HUES48 (cell line): Measurements from ENCODE around the gene RTCB.

ENCODE experiments used
- H3K27ac ChIP-seq: one replicate; pipeline ENCODE4 v1.7.0; 2013; ENCODE audit warnings: low read depth, low read length, inconsistent platforms
- H3K27me3 ChIP-seq: 2 replicates; pipeline ENCODE4 v1.6.1; 2013; ENCODE audit warnings: mild to moderate bottlenecking, low read length; ENCODE audit not compliant: control insufficient read depth, insufficient read depth
- H3K36me3 ChIP-seq: 2 replicates; pipeline ENCODE4 v1.6.1; 2013; ENCODE audit warnings: low read length; ENCODE audit not compliant: control insufficient read depth, insufficient read depth
- H3K4me1 ChIP-seq: 2 replicates; pipeline ENCODE4 v1.6.1; 2013; ENCODE audit warnings: mild to moderate bottlenecking, low read length; ENCODE audit not compliant: control insufficient read depth, insufficient read depth
- H3K4me3 ChIP-seq: 2 replicates; pipeline ENCODE4 v1.5.1; 2013; ENCODE audit warnings: mild to moderate bottlenecking, low read depth, low read length
- H3K9ac ChIP-seq: 2 replicates; pipeline ENCODE4 v1.6.1; 2013; ENCODE audit warnings: mild to moderate bottlenecking, low read depth, low read length, moderate library complexity
- H3K9me3 ChIP-seq: 2 replicates; pipeline ENCODE4 v1.6.1; 2013; ENCODE audit warnings: low read length; ENCODE audit not compliant: control insufficient read depth, insufficient read depth

RTCB gene

GRCh38 chr22:32340411-32340810, 71.6 kb downstream of the RTCB start:
- H3K9ac ChIP-seq: no peak overlapping the region
- H3K36me3 ChIP-seq: no peaks in the 10 kb centered on the region
- no peaks in the 10 kb centered on the region for H3K9me3 ChIP-seq
- H3K27ac ChIP-seq: no peak overlapping the region
- peaks cover 11% of the 10 kb centered on the region for H3K4me1 ChIP-seq
- H3K4me3 ChIP-seq: no peak overlapping the region
- no peaks in the 10 kb centered on the region; the same call in none of the 2 replicates for H3K27me3 ChIP-seq

DNA sequence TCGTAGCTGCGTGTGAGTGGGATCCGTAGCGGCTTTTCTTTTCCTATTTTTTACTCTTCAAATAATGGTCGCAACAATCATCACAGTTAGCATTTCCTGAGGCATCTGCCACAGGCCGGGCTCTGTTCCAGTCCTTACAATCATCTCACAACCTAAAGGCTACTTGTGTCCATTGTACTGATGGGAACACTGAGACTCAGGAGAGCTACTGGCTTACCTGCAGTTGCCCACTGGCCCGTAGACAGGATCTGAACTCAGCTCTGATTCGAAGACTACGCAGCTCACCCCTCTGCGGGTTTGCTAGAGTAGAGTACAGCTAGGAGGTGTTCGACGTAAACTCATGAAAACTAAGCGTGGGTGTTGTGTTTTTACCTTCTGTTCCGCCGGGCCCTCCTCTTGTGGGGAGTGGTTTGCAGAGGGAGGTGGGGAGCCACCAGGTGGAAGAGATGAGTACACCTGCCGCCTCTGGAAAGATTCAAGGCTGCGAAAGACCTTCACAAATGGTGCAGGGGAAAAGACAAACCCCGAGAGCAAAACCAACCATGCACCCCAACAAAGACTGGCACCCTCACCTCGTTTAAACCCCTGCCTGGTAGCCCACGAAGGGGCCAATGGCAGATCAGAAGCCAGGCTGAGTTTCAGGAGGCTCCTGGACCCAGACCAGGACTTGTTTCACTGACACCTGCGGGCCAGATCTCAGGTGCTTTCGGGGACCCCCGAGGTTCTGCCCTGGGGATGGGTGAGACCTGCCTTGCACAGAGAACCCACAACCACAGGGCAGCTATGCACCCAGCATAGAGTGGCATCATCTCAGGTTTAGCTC, 72.6 kb downstream of the RTCB start:
- Histone ChIP-seq H3K36me3 (no peaks in the 10 kb centered on the region), H3K27ac (no peak overlapping the region), H3K27me3 (no peaks in the 10 kb centered on the region; the same call in none of the 2 replicates)

DNA sequence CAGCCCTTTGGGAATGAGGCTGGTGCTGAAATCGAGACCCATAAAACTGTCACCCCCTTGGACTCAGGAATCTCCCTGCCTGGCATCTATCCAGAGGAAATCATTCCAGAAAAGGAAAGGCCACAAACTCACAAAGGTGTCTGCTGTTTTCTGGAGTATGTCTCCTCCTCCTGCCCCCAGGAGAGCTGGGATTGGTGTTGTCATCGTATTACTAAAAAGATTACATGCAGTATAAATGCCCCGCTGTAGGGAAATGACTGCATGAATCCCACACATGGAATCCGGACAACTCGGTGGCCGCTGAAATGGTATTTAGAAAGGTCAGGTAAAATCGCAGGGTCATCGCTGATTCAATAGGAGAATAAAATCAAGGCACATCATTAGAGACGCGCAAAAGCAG, 73.3 kb downstream of the RTCB start:
- Histone ChIP-seq H3K27me3 (no peaks in the 10 kb centered on the region; the same call in none of the 2 replicates), H3K36me3 (no peaks in the 10 kb centered on the region), H3K4me1 (peaks cover 12% of the 10 kb centered on the region), H3K9ac (no peak overlapping the region), H3K9me3 (no peaks in the 10 kb centered on the region), H3K4me3 (no peak overlapping the region), H3K27ac (no peak overlapping the region)

More for the DNA sequence above, 72.6 kb downstream of the RTCB start:
- H3K9me3 ChIP-seq: no peaks in the 10 kb centered on the region
- no peak overlapping the region for H3K9ac ChIP-seq
- peaks cover 12% of the 10 kb centered on the region for H3K4me1 ChIP-seq
- no peak overlapping the region for H3K4me3 ChIP-seq
